Keratinocyte (primary cell): Measurements from ENCODE around the gene ADCK1.

ENCODE experiments used
- EZH2 ChIP-seq: IDR thresholded peaks from one replicate; pipeline ENCODE4 v1.6.1; 2012; ENCODE audit warnings: inconsistent platforms, mild to moderate bottlenecking, low read length, moderate library complexity
- TF ChIP-seq, protein P1 (sequence below), 3 experiments: IDR thresholded peaks in 1 of 3; conservative IDR thresholded peaks in 1 of 3; optimal IDR thresholded peaks in 1 of 3; 2 replicates in 2 of 3; 3 replicates in 1 of 3; pipeline versions ENCODE3 to v1.5.1; 2011; ENCODE audit warnings: low read length in 3 of 3, mild to moderate bottlenecking in 3 of 3, moderate library complexity in 2 of 3, control low read depth in 1 of 3, inconsistent platforms in 1 of 3; ENCODE audit not compliant: insufficient read depth in 2 of 3; ENCODE audit errors: extremely low read depth in 1 of 3

DNA sequence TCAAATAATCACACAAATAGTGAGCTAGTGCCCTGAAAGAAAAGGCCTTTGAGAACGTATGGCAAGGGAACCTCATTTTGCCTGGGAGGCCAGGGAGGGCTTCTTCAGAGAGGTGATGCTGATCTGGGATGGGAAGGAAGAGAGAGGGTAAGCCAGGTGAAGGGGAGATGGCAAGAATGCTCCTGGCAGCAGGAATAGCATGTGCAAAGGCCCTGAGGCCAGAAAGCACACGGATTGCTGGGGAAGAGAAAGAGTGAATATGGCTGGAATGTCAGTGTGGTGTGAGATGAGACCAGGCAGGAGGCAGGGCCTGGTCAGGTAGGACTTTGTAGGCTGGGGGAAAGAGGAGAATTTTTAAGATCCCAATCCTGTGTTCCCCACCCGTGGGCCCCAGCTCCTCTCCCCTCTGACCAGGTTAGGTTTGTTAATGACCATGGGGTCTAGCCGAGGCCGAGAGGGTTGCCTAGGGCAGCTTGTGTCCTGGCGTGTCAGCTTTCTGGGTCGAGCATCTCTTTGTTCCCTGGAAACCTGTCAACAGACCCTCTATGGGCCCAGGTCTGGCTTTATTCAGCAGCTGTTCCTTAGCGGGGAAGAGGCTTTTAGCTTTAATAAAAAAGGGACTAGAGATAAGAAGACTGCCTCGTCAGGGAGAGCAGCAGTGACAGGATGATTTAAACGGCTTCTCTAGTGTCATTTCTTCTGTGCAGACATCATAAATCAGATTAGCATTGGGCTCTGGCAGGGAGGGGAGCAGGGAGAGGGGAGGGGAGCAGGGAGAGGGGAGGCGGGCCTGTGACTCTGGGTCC, 123.4 kb downstream of the ADCK1 start:
- TF ChIP-seq, protein P1, sequence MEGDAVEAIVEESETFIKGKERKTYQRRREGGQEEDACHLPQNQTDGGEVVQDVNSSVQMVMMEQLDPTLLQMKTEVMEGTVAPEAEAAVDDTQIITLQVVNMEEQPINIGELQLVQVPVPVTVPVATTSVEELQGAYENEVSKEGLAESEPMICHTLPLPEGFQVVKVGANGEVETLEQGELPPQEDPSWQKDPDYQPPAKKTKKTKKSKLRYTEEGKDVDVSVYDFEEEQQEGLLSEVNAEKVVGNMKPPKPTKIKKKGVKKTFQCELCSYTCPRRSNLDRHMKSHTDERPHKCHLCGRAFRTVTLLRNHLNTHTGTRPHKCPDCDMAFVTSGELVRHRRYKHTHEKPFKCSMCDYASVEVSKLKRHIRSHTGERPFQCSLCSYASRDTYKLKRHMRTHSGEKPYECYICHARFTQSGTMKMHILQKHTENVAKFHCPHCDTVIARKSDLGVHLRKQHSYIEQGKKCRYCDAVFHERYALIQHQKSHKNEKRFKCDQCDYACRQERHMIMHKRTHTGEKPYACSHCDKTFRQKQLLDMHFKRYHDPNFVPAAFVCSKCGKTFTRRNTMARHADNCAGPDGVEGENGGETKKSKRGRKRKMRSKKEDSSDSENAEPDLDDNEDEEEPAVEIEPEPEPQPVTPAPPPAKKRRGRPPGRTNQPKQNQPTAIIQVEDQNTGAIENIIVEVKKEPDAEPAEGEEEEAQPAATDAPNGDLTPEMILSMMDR (optimal IDR thresholded peaks at IDR 0.05 in 1 of 3, IDR thresholded peaks at IDR 0.05 in 1 of 3, conservative IDR thresholded peaks at IDR 0.05 in 1 of 3; ENCODE audit: extremely low read depth in 1 of 3, insufficient read depth in 2 of 3, low read length in 3 of 3): no peak
- TF ChIP-seq EZH2: no peak
